Gastroesophageal sphincter (tissue), 3 donors: ENCODE results near the gene CYB561.

Source experiments
- EP300 ChIP-seq: sonication (generic); formaldehyde crosslinking; IDR thresholded peaks from one replicate; pipeline ENCODE4 v1.6.1; 2017; ENCODE audit warnings: antibody characterized with exemption, mild to moderate bottlenecking
- POLR2A ChIP-seq, 2 donors: fragments of 450-650 bp; IDR thresholded peaks; one replicate each; pipeline ENCODE4 v1.6.1; 2017; ENCODE audit warnings: antibody characterized with exemption in 2 of 2, mild to moderate bottlenecking in 2 of 2, moderate library complexity in 1 of 2
- POLR2AphosphoS5 ChIP-seq: sonication (generic); formaldehyde crosslinking; IDR thresholded peaks from one replicate; pipeline ENCODE4 v1.6.1; 2017; ENCODE audit warnings: antibody characterized with exemption
- TF ChIP-seq, protein P1 (sequence below), 4 experiments: fragments of 200-600 bp in 2 of 4; fragments of 450-650 bp in 2 of 4; sonication (generic) in 1 of 4; IDR thresholded peaks; one replicate each; pipeline ENCODE4 v1.5.1; 2017 to 2019; ENCODE audit warnings: antibody characterized with exemption in 4 of 4, mild to moderate bottlenecking in 2 of 4, moderate library complexity in 2 of 4

DNA sequence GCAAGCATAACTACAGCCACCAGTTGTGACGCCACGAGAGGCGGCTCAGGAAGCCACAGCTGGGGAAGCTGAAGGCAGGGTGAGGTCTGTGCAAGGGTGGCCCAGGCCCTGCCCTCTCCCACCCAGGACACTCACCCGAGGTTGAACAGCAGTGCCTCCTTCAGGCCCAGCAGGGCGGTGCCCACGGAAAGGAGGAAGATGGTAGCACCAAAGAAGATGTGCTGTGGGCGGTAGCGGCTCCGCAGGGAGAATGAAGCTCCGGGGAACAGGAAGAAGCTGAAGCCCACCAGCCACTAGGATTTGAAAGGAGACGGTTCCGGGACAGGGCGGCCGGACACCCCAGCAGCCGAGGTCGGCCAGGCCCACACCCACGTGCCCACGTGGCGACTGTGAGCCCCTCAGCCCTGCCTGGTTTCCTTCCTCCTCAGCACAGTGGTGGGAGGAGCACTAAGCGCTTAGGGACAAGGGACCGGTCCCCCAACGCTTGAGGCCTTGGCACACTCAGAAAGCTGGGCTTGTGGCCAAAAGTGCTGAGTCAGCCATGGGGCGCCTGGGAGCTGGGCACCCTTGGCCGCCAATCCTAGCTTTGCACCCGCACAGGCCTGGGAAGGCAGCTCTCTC, 11.0 kb downstream of the CYB561 start:
- TF ChIP-seq POLR2AphosphoS5 (no peak), POLR2A (IDR thresholded peaks at IDR 0.05) (no peak), EP300 (no peak)
- TF ChIP-seq, protein P1, sequence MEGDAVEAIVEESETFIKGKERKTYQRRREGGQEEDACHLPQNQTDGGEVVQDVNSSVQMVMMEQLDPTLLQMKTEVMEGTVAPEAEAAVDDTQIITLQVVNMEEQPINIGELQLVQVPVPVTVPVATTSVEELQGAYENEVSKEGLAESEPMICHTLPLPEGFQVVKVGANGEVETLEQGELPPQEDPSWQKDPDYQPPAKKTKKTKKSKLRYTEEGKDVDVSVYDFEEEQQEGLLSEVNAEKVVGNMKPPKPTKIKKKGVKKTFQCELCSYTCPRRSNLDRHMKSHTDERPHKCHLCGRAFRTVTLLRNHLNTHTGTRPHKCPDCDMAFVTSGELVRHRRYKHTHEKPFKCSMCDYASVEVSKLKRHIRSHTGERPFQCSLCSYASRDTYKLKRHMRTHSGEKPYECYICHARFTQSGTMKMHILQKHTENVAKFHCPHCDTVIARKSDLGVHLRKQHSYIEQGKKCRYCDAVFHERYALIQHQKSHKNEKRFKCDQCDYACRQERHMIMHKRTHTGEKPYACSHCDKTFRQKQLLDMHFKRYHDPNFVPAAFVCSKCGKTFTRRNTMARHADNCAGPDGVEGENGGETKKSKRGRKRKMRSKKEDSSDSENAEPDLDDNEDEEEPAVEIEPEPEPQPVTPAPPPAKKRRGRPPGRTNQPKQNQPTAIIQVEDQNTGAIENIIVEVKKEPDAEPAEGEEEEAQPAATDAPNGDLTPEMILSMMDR (IDR thresholded peaks at IDR 0.05): no peak
